ENCODE data around the gene GPC2.
"Not testable (repeated sequence)": the region's sequence is repeated elsewhere in the genome, so short reads cannot be mapped to it uniquely, and the experiment has no call there.

DNA sequence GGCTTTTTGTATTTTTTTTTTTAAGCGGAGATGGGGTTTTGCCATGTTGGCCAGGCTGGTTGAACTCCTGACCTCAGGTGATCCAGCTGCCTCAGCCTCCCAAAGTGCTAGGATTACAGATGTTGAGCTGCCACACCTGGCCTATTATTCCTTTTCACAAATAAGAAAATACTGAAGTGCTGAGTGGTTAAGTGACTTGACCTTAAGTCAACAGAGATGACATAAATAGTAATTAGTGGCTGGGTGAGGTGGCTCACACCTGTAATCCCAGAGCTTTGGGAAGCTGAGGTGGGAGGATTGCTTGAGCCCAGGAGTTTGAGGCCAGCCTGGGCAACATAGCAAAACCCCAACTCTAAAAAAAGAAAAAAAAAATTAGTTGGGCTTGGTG, 47.0 kb downstream of the GPC2 start:
- TF ChIP-seq, protein P1, sequence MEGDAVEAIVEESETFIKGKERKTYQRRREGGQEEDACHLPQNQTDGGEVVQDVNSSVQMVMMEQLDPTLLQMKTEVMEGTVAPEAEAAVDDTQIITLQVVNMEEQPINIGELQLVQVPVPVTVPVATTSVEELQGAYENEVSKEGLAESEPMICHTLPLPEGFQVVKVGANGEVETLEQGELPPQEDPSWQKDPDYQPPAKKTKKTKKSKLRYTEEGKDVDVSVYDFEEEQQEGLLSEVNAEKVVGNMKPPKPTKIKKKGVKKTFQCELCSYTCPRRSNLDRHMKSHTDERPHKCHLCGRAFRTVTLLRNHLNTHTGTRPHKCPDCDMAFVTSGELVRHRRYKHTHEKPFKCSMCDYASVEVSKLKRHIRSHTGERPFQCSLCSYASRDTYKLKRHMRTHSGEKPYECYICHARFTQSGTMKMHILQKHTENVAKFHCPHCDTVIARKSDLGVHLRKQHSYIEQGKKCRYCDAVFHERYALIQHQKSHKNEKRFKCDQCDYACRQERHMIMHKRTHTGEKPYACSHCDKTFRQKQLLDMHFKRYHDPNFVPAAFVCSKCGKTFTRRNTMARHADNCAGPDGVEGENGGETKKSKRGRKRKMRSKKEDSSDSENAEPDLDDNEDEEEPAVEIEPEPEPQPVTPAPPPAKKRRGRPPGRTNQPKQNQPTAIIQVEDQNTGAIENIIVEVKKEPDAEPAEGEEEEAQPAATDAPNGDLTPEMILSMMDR (IDR thresholded peaks at IDR 0.05; ENCODE audit: low read depth, low read length, poor library complexity, severe bottlenecking) = not testable (repeated sequence)
- TF ChIP-seq EZH2phosphoT487 (IDR thresholded peaks at IDR 0.05; ENCODE audit: borderline replicate concordance, low read length) = not testable (repeated sequence)

Measured in DOHH2 (cell line).